ENCODE results near the gene JUND. TPM values are rescaled to one million over a fixed set of nuclear protein-coding genes. Genes with fewer than 3 reads are reported as not detected.

The JUND gene
- total RNA-seq, 2 experiments from 2014 or later, result 339 to 357 TPM

DNA sequence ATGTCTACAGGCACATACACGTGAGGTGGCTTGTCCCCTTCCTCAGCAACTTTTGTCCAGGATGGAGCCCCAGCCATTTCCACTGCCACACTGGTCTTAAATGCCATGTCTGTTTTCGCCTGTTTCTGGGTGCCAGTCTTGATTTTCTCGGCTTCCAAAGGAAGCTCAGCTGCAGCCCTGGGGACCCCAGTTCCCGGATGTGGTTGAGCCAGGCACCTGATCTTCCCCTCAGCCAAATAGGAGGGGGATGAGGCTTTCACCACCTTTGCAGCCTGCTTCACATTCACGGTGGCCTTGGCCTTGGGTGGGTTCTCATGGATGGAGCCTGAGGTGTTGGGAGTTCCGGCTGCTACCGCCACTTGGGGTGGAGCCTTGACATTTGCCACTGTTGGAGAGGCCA is 15.8 kb downstream of the JUND start:
- CTCF ChIA-PET, result no interaction called here

DNA sequence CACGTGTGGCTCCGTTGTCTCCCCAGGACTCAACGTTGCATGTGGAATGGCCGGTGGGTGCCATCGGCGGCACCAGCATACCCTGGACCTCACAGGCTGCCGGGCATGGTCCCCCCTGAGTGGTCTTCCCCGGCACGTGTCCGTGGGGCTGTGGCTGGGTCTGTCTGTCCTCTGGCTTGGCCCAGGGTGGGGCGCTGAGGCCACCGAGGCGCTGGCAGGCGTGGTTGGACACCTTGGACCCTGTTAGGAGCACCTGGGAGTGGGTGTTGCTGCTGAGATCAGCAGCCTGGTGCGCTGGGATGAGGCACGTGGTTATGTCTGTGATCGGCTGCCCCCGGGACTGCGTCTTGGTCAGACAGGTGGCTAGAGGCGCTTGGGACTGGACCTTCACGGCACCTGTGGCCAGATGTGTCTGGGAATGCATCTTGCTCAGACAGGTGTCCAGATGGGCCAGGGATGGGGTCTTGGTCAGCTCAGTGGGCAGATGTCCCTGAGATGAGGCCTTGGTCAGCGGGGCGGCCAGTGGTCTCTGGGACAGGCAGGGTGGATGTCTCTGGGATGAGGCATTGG is 16.4 kb downstream of the JUND start:
- POLR2A ChIA-PET, result no interaction called here
- CTCF ChIA-PET, result no interaction called here

More for the DNA sequence above, 15.8 kb downstream of the JUND start:
- POLR2A ChIA-PET, result no interaction called here

DNA sequence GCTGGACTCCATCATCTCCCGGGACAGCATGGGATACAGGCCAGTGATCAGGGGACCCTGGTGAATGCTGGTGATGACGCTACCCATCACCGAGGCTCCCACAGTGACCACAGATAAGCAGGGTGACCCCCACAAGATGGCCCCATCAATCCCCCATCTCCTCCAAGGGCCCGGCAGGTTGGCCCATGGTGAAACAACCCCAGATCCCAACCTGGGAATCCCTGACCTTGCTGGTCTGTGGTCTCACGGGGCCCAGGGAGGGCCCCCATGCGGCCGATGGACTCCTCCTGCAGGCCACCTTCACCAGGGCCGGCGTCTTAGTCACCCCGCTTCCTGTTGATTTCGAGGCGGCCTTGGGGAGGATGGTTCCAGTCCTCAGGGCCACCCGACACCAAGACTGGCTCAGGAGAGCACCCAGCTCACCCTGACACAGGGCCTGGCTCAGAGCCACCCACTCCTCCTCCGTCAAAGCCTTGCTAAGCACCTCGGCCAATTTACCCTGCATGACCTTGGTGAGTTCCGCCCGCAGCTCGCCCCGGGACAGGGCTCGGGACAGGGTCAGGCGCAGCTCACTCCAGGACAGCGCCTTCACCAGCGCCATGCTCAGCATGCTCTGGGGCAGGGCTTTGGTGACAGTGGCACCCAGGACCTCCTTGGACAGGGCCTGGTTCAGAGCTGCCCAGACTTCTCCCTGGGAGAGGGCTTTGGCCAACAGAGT is 17.1 kb downstream of the JUND start:
- ChIA-PET CTCF (no interaction called here), POLR2A (no interaction called here)

DNA sequence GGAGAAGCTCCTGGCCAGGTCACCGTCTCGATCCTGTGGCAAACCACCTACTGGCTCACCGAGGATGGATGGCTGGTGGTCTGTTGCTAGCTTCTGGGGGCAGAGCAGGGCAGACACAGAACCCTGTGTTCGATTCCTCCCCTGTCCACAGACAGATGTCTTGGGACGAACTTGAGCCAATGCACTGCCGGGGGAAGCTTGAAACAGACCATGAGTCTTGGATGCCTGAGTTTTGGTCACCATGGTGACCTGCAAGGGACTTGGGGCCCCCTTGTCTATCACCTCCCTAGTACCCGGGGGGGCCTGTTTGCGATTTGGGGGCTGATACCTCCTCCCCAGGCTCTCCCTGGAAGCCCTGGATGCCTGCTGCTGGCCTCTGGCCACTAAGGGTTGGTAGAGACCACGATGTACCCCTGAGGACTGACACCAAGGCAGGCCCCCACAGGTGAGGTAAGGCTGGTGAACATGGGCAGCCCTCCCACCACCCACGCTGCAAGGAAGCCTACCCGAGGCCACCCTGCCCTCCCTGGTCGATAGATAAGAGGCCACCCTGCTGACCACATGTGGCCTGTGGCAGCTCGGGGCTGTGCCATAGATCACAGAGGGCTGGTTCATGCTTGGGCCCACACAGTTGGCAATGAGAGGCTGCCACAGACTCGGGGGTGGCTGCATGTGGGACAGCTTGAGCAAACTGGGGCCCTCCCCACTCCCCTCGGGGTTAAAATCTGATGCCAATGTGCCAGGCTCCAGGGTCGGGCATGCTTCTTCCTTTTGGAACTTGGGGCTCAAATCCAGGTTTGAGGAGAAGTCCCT is 17.9 kb downstream of the JUND start:
- ChIA-PET POLR2A (no interaction called here), CTCF (interaction anchor here (0.6 to 2.0 kb wide), 4 partner anchors 12 to 148 kb away, joined by 3 to 7 read pairs (median 4); no protein-coding TSS in a partner anchor)

DNA sequence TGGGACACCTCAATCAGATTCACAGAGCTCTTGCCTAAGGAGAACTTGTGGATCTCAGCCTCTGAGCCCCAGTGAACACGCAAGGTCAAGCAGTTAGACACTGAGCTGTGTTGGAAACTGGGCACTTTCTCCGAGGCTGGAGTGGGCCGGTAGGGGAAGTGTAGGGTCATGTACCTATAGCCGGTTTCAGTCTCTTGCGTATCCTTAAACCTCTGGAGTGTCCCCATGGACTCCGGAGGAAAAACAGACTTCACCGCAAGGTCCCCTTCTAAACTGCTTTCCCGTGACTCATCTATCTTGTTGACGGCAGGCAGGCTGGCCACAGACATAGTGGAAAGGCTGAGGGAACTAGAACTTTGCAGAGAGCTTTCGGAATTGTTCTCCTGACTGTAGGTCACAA is 18.5 kb downstream of the JUND start:
- CTCF ChIA-PET, result interaction anchor here (0.6 to 2.0 kb wide), 4 partner anchors 11 to 149 kb away, joined by 3 to 7 read pairs (median 4); no protein-coding TSS in a partner anchor
- POLR2A ChIA-PET, result no interaction called here

DNA sequence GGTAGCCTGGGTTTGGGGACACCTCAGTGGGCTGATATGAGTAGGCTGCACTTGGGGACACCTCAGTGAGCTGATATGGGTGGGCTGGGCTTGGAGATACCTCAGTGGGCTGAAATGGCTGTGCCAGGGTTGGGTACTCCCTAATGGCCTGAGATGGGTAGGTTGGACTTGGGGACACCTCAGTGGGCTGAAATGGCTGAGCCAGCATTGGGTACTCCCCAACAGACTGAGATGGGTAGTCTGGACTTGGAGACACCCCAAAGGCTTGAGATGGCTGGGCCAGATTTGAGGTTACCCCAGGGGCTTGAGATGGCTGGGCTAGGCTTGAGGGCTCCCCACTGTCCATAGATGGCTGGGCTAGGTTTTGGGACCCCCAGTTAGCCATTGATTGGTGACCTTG is 19.3 kb downstream of the JUND start:
- ChIA-PET POLR2A (no interaction called here), CTCF (interaction anchor here (0.5 to 2.0 kb wide), 2 partner anchors 10 to 20 kb away, joined by 3 to 7 read pairs; no protein-coding TSS in a partner anchor)

DNA sequence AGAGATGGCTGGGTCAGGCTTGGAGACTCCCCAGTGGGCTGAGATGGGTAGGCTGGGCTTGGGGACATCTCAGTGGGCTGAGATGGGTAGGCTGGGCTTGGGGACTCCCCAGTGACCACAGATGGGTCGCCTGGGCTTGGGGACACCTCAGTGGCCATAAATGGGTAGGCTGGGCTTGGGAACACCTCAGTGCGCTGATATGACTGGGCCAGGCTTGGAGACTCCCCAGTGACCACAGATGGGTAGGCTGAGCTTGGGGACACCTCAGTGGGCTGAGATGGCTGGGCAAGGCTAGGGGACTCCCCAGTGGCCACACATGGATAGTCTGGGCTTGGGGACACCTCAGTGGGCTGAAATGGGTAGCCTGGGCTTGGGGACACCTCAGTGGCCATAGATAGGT is 19.9 kb downstream of the JUND start:
- CTCF ChIA-PET, result interaction anchor here (1.1 to 2.0 kb wide), 3 partner anchors 10 to 53 kb away, joined by 3 to 7 read pairs (median 6); no protein-coding TSS in a partner anchor

DNA sequence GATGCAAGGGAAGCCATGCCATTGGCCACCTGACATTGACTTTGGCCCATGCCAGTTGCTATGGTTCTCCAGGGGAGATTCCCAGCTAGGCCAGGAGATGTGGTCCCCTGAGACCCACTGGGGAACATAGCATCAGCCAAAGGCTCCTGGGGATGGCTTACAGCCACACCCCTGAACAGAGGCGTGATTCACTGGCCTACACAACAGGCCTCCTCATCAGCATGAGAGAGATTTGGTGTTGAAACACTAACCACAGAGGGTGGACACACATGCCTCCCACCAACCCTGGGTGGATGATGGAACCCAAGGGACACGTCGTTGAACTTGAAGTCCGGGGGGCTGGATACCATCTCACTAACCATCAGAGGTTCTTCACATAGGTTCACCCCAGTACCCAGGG is 21.5 kb downstream of the JUND start:
- ChIA-PET POLR2A (no interaction called here), CTCF (interaction anchor here (1.3 to 1.6 kb wide), 3 partner anchors 8 to 55 kb away, joined by 4 to 6 read pairs (median 5); no protein-coding TSS in a partner anchor)

More for the DNA sequence above, 19.9 kb downstream of the JUND start:
- POLR2A ChIA-PET, result no interaction called here

DNA sequence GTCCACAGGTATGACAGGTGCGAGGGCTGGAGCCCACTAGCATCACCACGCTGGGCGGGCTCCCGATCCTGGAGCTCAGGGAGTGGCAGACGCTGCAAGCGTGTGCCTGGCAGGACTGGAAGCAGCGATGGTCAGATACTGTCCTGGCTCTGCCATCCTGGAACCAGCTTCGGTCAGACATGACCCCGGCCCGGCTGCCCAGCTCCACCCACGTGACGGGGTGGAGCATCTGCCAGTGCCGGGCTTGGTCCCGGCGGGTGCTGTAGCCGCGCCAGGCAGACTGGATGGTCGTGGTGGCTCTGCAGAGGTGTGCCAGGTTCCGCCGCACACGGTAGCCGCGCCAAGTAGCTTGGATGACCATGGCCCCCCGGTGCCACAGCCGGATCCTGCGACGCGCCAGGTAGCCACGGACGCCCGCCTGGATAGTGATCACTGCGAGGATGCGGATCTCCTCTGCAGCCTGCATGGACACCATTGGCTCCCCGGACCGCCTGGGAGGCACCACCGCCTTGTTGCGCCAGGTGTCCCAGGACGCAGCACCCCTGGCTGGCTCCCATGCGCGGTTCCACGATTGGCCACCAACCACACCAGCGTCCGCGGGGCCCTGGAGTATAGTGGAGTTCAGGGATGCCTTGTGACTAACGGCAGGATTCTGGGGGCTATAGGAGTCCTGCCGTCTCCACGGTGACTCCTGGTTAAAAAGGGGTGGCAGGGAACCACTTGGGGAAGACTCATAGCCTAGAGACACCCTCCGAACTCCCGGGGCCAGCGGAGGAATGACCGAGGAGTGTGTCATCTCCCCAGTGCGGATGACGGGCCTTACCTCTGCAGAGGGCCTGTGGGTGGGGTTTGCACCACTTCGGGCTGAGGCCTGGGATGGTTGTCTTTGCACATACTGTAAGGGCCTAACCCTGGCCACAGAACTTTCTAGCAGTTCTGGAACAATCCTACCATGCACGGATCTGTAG is 23.6 kb downstream of the JUND start:
- POLR2A ChIA-PET, result interaction anchor here (0.5 kb wide), 1 partner anchor 1104 kb away, joined by 5 read pairs; no protein-coding TSS in a partner anchor
- CTCF ChIA-PET, result no interaction called here

DNA sequence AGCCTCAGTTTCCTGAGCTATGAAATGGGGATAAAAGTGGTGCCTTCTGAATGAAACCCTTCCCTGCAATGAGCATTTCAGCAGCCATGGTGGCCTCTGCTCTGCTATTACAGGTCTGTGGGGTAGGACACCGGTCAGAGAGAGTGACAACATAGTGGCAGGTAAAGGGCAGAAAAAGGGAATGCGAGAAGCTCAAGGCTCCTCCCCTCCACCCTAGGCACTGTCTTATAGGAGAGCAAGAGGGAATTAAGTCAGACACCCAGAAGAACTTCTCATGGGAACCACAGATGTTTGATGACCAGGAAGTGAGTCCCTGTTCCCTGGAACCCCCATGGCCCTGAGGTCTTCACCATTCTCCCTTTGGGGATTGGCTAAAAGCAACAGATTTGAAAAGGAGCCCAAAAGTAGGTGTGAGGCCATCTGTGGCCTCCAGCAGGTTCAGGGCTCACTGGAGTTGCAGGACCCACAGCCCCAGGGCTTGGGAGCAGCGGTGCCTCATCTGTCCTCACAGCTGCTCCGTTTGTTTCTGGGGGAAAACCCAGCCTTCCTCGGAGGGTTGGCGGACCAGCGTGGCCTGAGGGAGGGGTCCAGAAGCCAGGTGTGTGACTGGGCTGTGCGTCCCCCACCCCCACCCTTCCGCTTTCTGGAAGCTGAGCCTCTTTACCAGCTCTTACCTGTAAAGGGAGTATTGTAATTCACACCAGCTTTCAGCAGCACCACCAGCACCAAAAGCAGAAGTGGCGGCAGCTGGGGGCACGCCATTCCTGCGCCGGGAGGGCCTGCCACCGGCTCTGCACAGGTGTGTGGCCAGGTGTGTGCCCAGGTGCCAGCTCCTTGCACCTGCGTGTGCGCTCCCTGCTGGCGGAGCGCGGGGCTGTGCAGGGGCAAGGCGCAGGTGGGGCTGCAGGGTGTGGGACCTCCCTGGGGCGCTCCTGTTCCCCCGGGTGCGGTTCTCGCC is 26.6 kb downstream of the JUND start:
- CTCF ChIA-PET, result interaction anchor here (0.8 to 7.2 kb wide), 5 partner anchors 24 to 141 kb away, joined by 3 to 95 read pairs (median 3); partner anchors contain the start of gene RAB3A
- POLR2A ChIA-PET, result interaction anchor here (0.6 kb wide), 1 partner anchor 167 kb away, joined by 11 read pairs; no protein-coding TSS in a partner anchor

DNA sequence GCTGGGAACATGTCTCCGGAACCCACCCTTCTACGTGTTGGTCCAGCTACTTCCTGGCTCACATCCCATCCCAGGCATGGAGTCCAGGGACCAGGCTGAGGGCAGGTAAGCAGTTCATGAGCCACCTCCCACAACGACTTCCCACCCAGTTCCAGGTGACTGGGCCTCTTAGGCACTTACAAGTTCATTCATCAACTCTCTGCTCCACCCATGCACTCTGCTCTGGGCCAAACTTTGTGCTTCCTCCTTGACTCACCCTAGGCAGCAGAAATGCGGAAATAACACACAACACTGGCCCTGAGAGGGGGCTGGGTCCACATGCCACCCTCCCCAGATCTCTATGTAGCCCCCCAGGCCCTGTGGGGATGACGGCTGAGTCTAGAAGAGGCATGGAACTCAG is 27.7 kb downstream of the JUND start:
- ChIA-PET POLR2A (no interaction called here), CTCF (interaction anchor here (0.7 to 7.2 kb wide), 5 partner anchors 29 to 86 kb away, joined by 3 to 95 read pairs (median 4); partner anchors contain the start of gene RAB3A)

DNA sequence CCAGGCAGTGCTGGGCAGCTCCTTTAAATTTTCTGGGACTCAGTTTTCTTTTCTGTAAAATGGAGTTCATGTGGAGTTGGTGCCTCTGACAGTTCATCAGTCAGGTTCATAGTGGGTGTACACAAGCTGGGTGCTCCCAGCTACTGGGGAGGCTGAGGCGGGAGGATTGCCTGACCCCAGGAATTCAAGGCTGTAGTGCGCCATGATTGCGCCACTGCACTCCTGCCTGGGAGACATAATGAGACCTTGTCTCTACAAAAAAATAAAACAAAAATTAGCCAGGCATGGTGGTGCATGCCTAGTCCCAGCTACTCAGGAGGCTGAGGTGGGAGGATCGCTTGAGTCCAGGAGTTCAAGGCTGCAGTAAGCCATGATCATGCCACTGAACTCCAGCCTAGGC is 28.3 kb downstream of the JUND start:
- CTCF ChIA-PET, result interaction anchor here (0.7 to 7.2 kb wide), 13 partner anchors 7 to 198 kb away, joined by 3 to 95 read pairs (median 5); partner anchors contain the start of gene RAB3A
- POLR2A ChIA-PET, result no interaction called here

DNA sequence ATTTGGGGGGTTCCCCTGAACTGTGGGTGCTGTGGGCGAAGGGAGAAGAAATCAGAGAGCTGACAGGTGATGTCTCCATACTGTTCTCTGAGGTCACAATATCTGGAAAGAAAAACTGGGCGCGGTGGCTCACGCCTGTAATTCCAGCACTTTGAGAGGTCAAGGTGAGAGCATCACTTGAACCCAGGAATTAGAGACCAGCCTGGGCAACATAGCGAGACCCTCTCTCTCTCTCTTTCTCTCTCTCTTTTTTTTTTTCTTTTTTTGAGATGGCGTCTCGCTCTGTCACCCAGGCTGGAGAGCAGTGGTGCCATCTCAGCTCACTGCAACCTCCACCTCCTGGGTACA is 29.1 kb downstream of the JUND start:
- POLR2A ChIA-PET, result interaction anchor here (0.5 to 1.4 kb wide), 2 partner anchors 78 to 164 kb away, joined by 3 to 4 read pairs; partner anchors contain the start of gene IFI30

DNA sequence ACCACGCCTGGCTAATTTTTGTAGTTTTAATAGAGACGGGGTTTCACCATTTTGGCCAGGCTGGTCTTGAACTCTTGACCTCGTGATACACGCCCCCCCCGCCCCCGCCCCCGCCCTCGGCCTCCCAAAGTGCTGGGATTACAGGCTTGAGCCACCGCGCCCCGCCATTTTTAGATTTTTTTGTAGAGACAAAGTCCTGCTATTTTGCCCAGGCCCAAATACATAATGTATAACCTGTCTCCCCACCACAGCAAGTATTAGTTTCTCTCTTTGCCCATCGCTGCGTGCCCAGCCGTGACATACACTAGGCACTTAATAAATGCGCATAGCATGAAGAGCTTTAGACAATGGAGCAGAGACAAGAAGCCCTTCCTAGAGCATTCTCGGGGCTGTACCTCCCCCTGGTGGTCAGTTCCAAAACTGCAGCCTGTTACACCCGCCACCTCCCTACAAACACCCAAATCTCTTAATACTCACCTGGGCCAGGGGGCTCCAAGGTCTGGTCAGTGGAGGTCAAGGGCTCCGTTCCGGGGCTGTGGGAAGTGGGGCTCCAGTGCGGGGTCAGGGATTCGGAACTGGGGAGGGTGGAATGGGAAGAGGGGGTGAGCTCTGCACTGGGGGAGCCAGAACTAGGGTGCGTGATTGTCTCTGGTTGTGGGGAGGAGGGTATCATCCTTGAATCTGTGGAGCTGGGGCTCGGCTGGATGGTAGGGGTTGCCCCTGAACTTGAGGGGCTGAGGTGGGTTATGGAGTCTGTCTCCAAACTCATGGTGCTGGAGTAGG is 29.6 kb downstream of the JUND start:
- ChIA-PET CTCF (interaction anchor here (0.6 to 7.2 kb wide), 40 partner anchors 9 to 186 kb away, joined by 3 to 95 read pairs (median 3); partner anchors contain the start of genes LSM4, MAST3, MPV17L2 and RAB3A), POLR2A (interaction anchor here (0.5 to 1.4 kb wide), 3 partner anchors 61 to 163 kb away, joined by 3 to 9 read pairs (median 4); partner anchors contain the start of gene IFI30)

More for the DNA sequence above, 29.1 kb downstream of the JUND start:
- CTCF ChIA-PET, result interaction anchor here (0.7 to 7.2 kb wide), 34 partner anchors 8 to 197 kb away, joined by 3 to 95 read pairs (median 3); partner anchors contain the start of genes LSM4, MAST3 and RAB3A

DNA sequence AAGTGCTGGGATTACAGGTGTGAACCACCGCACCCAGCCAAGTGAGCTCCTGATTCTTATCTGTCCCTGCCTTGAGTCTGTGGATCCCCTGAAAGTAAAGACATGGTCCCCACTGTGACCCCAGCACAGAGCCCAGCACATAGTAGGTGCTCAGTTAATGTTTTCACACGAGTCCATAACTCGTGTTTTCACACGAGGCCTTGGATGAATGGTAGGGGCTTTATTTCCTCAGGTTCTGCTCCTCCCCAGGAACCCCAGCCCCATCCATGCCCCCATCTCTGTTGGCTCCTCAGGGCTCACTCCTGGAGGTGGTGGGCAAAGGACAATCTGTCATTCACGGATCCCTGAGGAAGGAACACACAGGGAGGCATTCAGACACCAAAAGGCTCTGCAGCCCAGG is 31.6 kb downstream of the JUND start:
- POLR2A ChIA-PET, result no interaction called here
- CTCF ChIA-PET, result interaction anchor here (1.4 to 7.2 kb wide), 2 partner anchors 28 to 44 kb away, joined by 3 to 95 read pairs; partner anchors contain the start of gene RAB3A

DNA sequence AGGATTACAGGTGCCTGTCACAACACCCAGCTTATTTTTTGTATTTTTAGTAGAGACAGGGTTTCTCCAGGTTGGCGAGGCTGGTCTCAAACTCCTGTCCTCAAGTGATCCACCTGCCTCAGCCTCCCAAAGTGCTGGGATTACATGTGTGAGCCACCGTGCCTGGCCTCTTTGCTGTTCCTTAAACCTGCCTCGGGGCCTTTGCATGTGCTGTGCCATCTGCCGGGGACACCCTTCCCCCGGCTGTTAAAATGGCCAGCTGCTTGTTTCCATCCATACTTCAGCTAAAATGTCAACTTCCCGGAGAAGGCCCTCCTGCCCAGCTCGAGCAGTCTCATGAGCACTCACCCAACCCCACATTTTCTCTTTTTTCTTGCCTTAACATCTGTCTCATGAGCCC is 36.1 kb downstream of the JUND start:
- ChIA-PET POLR2A (interaction anchor here (0.6 kb wide), 1 partner anchor 23 kb away, joined by 3 read pairs; no protein-coding TSS in a partner anchor), CTCF (interaction anchor here (0.6 to 2.5 kb wide), 8 partner anchors 12 to 712 kb away, joined by 3 to 7 read pairs (median 3); no protein-coding TSS in a partner anchor)

Data from activated CD8-positive, alpha-beta memory T cell treated with anti-CD3 and anti-CD28 coated beads for 36 hours (primary cell).